Nephron progenitor cell (in vitro differentiated cells): ENCODE results near the gene PDZRN3.

Source experiments
- DNase-seq: peaks from one replicate; pipeline ENCODE4 v3.0.0; 2021
- H3K27ac Mint-ChIP-seq: 2 replicates; pipeline ENCODE4 v1.8.0; 2021; ENCODE audit warnings: mild to moderate bottlenecking, moderate library complexity, mixed read lengths
- H3K27me3 Mint-ChIP-seq: 2 replicates; pipeline ENCODE4 v1.8.0; 2021; ENCODE audit warnings: mild to moderate bottlenecking, low read depth, mixed read lengths; ENCODE audit not compliant: poor library complexity
- H3K36me3 Mint-ChIP-seq: 2 replicates; pipeline ENCODE4 v1.8.0; 2021; ENCODE audit warnings: low read depth, mixed read lengths
- H3K4me1 Mint-ChIP-seq: 2 replicates; pipeline ENCODE4 v1.8.0; 2021; ENCODE audit warnings: mixed read lengths
- H3K4me3 Mint-ChIP-seq: 2 replicates; pipeline ENCODE4 v1.8.0; 2021; ENCODE audit warnings: mild to moderate bottlenecking, moderate library complexity, mixed read lengths
- H3K9me3 Mint-ChIP-seq: 2 replicates; pipeline ENCODE4 v1.8.0; 2021; ENCODE audit warnings: mild to moderate bottlenecking, moderate library complexity, mixed read lengths
- TF ChIP-seq, protein P1 (sequence below): fragments of 200-600 bp; sonication (generic); IDR thresholded peaks from 2 replicates; pipeline ENCODE4 v1.5.0; 2021; ENCODE audit warnings: antibody characterized with exemption

PDZRN3 gene

DNA sequence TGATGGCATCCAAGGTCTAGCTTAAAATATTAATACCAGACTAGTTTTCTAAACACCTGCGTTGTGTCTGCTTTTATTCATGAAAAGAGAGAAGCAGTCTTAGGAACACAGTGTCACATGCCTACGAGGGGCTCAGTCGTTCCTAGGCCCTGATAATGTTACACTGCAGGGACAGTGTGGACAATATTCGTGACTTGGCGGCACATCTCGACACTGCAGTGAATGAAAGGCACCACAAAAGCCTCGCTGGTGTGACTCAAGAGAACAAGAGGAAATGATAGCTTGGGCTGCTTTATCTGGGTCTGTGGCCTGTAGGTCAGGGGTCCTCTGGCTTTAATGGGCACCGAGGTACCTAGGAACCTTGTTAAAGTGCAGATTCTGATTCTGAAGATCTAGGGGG is 226.7 kb downstream of the PDZRN3 start:
- TF ChIP-seq, protein P1, sequence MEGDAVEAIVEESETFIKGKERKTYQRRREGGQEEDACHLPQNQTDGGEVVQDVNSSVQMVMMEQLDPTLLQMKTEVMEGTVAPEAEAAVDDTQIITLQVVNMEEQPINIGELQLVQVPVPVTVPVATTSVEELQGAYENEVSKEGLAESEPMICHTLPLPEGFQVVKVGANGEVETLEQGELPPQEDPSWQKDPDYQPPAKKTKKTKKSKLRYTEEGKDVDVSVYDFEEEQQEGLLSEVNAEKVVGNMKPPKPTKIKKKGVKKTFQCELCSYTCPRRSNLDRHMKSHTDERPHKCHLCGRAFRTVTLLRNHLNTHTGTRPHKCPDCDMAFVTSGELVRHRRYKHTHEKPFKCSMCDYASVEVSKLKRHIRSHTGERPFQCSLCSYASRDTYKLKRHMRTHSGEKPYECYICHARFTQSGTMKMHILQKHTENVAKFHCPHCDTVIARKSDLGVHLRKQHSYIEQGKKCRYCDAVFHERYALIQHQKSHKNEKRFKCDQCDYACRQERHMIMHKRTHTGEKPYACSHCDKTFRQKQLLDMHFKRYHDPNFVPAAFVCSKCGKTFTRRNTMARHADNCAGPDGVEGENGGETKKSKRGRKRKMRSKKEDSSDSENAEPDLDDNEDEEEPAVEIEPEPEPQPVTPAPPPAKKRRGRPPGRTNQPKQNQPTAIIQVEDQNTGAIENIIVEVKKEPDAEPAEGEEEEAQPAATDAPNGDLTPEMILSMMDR, result no peak
- DNase-seq, result no peak
- no peak overlapping the region for H3K4me3 Mint-ChIP-seq
- peaks cover 67% of the 10 kb centered on the region for H3K36me3 Mint-ChIP-seq
- peaks cover 2% of the 10 kb centered on the region for H3K27me3 Mint-ChIP-seq
- peak overlapping the region; percentile 32 for H3K27ac Mint-ChIP-seq
- H3K4me1 Mint-ChIP-seq, result peaks cover 51% of the 10 kb centered on the region
- no peaks in the 10 kb centered on the region for H3K9me3 Mint-ChIP-seq

DNA sequence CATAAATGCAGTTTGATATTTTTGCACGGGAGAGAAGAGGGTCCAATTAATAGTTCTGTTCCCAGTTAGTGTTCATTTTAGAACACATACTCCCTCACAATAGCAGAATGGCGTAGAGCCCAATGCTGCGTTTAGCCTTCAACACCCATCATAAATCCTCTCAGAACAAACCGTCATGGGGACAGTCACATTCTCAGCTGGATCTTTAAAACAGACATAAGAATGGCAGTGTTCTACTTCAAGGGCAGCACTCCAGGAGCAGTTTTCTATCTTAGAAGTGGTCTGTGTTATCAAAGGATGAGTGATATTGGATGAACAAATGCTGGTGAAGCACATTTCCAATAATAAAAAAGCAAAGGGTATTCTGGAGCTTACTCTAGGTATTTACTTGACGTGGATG is 230.5 kb downstream of the PDZRN3 start:
- Mint-ChIP-seq H3K4me3 (no peak overlapping the region), H3K27me3 (no peaks in the 10 kb centered on the region), H3K4me1 (peaks cover 33% of the 10 kb centered on the region), H3K27ac (peak overlapping the region; percentile 10), H3K36me3 (peaks cover 70% of the 10 kb centered on the region), H3K9me3 (no peaks in the 10 kb centered on the region)
- no peak for DNase-seq
- TF ChIP-seq, protein P1, result no peak

DNA sequence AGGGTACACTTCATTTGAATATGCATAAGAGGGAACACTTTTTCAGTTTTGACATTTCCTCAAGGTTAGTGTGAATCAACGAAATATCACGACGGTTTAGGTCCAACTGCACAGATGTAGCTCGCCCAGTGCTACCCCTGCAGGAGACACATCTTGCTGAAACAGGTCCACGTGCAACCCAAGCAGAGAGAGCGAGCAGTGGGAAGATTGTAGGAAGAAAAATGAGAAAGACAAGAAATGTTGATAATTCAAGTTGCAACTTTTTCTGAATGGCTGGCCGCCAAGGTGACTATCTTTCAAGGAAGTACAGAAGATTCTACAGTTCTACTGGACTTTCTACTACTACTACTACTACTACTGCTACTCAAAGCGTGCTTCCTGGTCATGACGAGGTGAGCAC is 231.7 kb downstream of the PDZRN3 start:
- peaks cover 79% of the 10 kb centered on the region for H3K36me3 Mint-ChIP-seq
- H3K4me3 Mint-ChIP-seq, result no peak overlapping the region
- H3K27ac Mint-ChIP-seq, result no peak overlapping the region
- H3K4me1 Mint-ChIP-seq, result peaks cover 34% of the 10 kb centered on the region
- DNase-seq, result no peak
- TF ChIP-seq, protein P1, result no peak
- H3K27me3 Mint-ChIP-seq, result no peaks in the 10 kb centered on the region
- no peaks in the 10 kb centered on the region for H3K9me3 Mint-ChIP-seq

DNA sequence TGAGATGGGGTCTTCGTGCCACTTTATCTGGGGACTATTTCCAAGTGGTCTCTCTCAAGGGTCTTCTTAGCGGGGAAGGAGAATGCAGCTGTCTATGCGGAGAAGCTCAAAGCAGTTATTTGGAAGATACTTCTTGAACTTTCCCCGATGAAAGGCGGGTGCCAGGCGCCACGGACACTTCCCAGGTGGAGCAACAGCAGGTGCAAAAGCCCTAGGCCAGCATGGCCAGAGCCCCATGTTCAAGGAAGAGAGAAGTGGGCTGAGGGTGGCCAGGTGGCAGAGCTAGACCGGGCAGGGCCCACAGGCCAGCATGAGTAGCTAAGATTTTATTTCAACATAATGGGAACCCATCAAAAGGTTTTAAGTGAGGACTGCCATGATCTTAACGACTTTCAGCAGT is 232.8 kb downstream of the PDZRN3 start:
- no peaks in the 10 kb centered on the region for H3K9me3 Mint-ChIP-seq
- TF ChIP-seq, protein P1, result no peak
- peaks cover 78% of the 10 kb centered on the region for H3K36me3 Mint-ChIP-seq
- DNase-seq, result no peak
- no peak overlapping the region for H3K4me3 Mint-ChIP-seq
- peak overlapping the region; percentile 30 for H3K27ac Mint-ChIP-seq
- H3K27me3 Mint-ChIP-seq, result no peaks in the 10 kb centered on the region
- H3K4me1 Mint-ChIP-seq, result peaks cover 37% of the 10 kb centered on the region

DNA sequence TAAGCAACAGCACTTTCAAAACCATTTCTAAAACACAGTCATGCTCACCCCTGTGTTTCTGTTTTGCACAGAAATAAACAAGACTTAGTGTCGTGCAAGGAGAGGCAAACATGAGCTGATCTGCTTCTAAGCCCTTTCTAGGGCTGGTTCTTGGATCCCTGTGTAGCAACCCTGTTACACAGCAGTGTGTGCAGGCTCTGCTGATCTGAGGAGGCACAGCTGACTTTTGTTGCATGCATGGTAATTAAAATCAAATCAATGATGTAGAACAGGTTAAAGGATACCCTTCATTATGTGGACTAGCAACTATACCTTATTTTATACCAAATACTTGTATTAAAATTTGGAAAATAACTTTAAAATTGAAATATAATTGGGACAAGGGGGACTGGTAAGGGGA is 234.8 kb downstream of the PDZRN3 start:
- Mint-ChIP-seq H3K36me3 (peaks cover 86% of the 10 kb centered on the region), H3K4me1 (peaks cover 48% of the 10 kb centered on the region), H3K27me3 (no peaks in the 10 kb centered on the region), H3K4me3 (no peak overlapping the region), H3K9me3 (no peaks in the 10 kb centered on the region), H3K27ac (no peak overlapping the region)
- TF ChIP-seq, protein P1, result no peak
- no peak for DNase-seq

DNA sequence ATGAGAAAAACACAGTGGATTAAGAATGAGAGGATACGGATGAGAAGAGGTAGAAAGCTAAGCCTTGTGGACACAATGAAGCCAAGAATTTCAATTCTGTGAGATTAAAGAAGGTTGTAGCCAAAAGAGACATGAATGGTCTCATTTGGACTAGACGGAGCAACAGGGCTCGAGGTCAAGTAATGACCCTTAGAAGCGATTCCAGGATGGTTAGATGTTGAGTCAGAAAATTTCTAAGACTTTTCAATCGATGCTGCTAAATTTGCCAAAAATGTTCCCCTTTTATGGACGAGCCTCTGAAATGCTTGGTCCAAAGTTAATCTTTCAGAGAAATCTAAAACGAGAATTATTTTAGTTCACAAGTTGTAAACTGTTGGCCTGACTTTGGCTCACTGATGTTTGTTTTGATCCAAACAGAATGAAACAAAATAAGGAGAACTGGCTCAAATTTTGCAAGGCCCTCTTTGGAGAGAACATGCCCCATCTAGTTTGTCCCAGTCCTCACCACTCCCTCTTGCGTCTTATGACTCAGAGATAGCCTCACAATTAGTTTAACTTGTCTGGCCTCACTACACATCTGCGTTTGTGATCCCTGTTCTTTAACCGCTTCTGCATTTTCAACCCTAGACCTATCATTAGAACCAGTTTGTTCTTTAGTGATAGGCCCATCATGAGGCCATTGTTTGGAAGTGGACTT is 235.5 kb downstream of the PDZRN3 start:
- Mint-ChIP-seq H3K27ac (no peak overlapping the region), H3K4me3 (no peak overlapping the region), H3K36me3 (peaks cover 88% of the 10 kb centered on the region), H3K4me1 (peaks cover 45% of the 10 kb centered on the region), H3K9me3 (no peaks in the 10 kb centered on the region), H3K27me3 (no peaks in the 10 kb centered on the region)
- DNase-seq, result no peak
- TF ChIP-seq, protein P1, result no peak
